Glutamatergic neuron (in vitro differentiated cells): ENCODE results near the gene TMEM198. TPM values are rescaled to one million over a fixed set of nuclear protein-coding genes. Genes with fewer than 3 reads are reported as not detected.
A peak's percentile ranks its signal among the peaks of the same experiment; 100 is the strongest.

Source experiments
- DNase-seq: peaks from one replicate; pipeline ENCODE4 v3.0.0; 2022
- H3K27ac Mint-ChIP-seq: one replicate; pipeline ENCODE4 v1.8.0; 2020; ENCODE audit warnings: mild to moderate bottlenecking, mixed read lengths, inconsistent platforms; ENCODE audit not compliant: unreplicated experiment
- H3K27me3 Mint-ChIP-seq: one replicate; pipeline ENCODE4 v1.8.0; 2020; ENCODE audit warnings: mild to moderate bottlenecking, moderate library complexity, mixed read lengths, inconsistent platforms; ENCODE audit not compliant: unreplicated experiment
- H3K36me3 Mint-ChIP-seq: one replicate; pipeline ENCODE4 v1.8.0; 2020; ENCODE audit warnings: mild to moderate bottlenecking, mixed read lengths, inconsistent platforms; ENCODE audit not compliant: unreplicated experiment
- H3K4me1 Mint-ChIP-seq: one replicate; pipeline ENCODE4 v1.8.0; 2020; ENCODE audit warnings: mild to moderate bottlenecking, low read depth, mixed read lengths, inconsistent platforms; ENCODE audit not compliant: unreplicated experiment
- H3K4me3 Mint-ChIP-seq: one replicate; pipeline ENCODE4 v1.8.0; 2020; ENCODE audit warnings: mild to moderate bottlenecking, mixed read lengths, inconsistent platforms; ENCODE audit not compliant: unreplicated experiment
- H3K9me3 Mint-ChIP-seq: one replicate; pipeline ENCODE4 v1.8.0; 2020; ENCODE audit warnings: mild to moderate bottlenecking, moderate library complexity, mixed read lengths, inconsistent platforms; ENCODE audit not compliant: unreplicated experiment
- CTCF ChIP-seq: fragments of 200-600 bp; sonication (generic); IDR thresholded peaks from one replicate; pipeline ENCODE4 v1.5.0; 2021; ENCODE audit not compliant: partially characterized antibody, unreplicated experiment
- total RNA-seq: library from RNA; stranded (reverse); fragmentation: NEBNext Ultra II Directional; extraction: Animal tissue kit (Norgen Biotek cat#: 25700); gene quantifications from one replicate; pipeline ENCODE4 v1.2.1, GENCODE V29; 2021; ENCODE audit not compliant: unreplicated experiment

Gene TMEM198
- total RNA-seq, 1 donor from 2014 or later, result 40.9 TPM

GRCh38 chr2:219575566-219576504 is 32.0 kb downstream of the TMEM198 start:
- Mint-ChIP-seq H3K9me3 (peaks cover 10% of the 10 kb centered on the region), H3K36me3 (no peaks in the 10 kb centered on the region), H3K27me3 (peaks cover 14% of the 10 kb centered on the region), H3K4me1 (peaks cover 16% of the 10 kb centered on the region), H3K4me3 (peak overlapping the region; percentile 46), H3K27ac (no peak overlapping the region)
- no peak for TF ChIP-seq CTCF
- DNase-seq, result no peak

GRCh38 chr2:219576505-219577388 is 32.9 kb downstream of the TMEM198 start:
- peak; percentile 43 for DNase-seq
- no peak for TF ChIP-seq CTCF
- Mint-ChIP-seq H3K4me1 (peaks cover 14% of the 10 kb centered on the region), H3K27me3 (peaks cover 14% of the 10 kb centered on the region), H3K27ac (peak overlapping the region; percentile 34), H3K4me3 (peak overlapping the region; percentile 67), H3K36me3 (no peaks in the 10 kb centered on the region), H3K9me3 (peaks cover 10% of the 10 kb centered on the region)

- Mint-ChIP-seq H3K36me3 (no peaks in the 10 kb centered on the region), H3K27ac (no peak overlapping the region)
These were observed 35.2 kb downstream of the TMEM198 start for GRCh38 chr2:219578811-219579613.

GRCh38 chr2:219581346-219581745 is 37.5 kb downstream of the TMEM198 start:
- Mint-ChIP-seq H3K27me3 (peaks cover 4% of the 10 kb centered on the region), H3K27ac (no peak overlapping the region), H3K4me3 (no peak overlapping the region), H3K36me3 (no peaks in the 10 kb centered on the region), H3K9me3 (peaks cover 3% of the 10 kb centered on the region), H3K4me1 (peaks cover 10% of the 10 kb centered on the region)
- no peak for DNase-seq
- TF ChIP-seq CTCF, result no peak

More at GRCh38 chr2:219578811-219579613, 35.2 kb downstream of the TMEM198 start:
- Mint-ChIP-seq H3K27me3 (peaks cover 10% of the 10 kb centered on the region), H3K9me3 (peaks cover 3% of the 10 kb centered on the region), H3K4me1 (peaks cover 12% of the 10 kb centered on the region), H3K4me3 (no peak overlapping the region)
- no peak for TF ChIP-seq CTCF
- no peak for DNase-seq
